ENCODE results near the gene PRH1. TPM values are rescaled to one million over a fixed set of nuclear protein-coding genes. Genes with fewer than 3 reads are reported as not detected.

The PRH1 gene
- total RNA-seq, 1 experiment from 2014 or later: 5.9 TPM

DNA sequence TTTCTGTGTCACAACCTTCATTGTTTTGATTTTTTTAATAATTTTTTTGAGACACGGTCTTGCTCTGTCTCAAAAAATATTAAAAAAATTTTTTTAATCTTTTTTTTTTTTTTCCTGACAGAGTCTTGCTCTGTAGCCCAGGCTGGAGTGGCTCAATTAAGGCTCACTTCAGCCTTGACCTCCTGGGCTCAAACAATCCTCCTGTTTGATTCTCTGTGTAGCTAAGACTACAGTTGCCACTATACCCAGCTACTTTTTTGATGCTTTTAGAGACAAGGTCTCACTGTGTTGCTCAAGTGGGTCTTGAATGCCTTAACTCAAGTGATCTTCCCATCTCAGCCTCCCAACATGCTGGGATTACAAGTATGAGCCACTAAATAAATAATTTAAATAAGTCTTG lies 35.8 kb upstream of the PRH1 start (continued):
- TF ChIP-seq CEBPB (IDR thresholded peaks at IDR 0.05; ENCODE audit: low read depth) (no peak), FOSL1 (IDR thresholded peaks at IDR 0.05; ENCODE audit: low read depth) (no peak), TCF7L2 (IDR thresholded peaks at IDR 0.05; ENCODE audit: borderline replicate concordance, extremely low read depth, insufficient read depth, insufficient read length) (no peak), ZFX (IDR thresholded peaks at IDR 0.05) (no peak), POLR2A (IDR thresholded peaks at IDR 0.05; ENCODE audit: borderline replicate concordance, extremely low read depth, insufficient read depth, insufficient read length) (no peak)

DNA sequence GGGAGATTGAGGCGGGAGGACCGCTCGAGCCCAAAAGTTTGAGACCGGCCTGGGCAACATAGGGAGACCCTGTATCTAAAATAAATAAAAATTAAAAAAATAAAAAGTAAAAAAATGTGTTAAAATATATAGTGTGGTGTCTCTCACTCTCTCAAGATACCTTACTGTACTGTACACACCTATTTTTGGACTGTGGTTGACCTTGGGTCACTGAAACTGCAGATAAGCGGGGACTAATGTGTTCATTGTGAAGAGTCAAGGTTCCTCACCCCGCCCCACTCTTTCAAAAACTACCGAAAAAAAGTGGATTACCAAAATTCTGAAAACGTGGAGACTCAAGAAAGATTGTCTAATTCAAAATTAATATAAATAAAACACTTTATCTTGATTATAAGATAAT lies 26.3 kb upstream of the PRH1 start:
- Histone ChIP-seq H3K9me3 (ENCODE audit: control insufficient read depth in 1 of 2, insufficient read depth in 1 of 2, low read depth in 1 of 2, low read length in 2 of 2) (no peaks in the 10 kb centered on the region), H3K27ac (ENCODE audit: low read depth, low read length) (no peak overlapping the region), H4K20me1 (ENCODE audit: insufficient read depth) (no peaks in the 10 kb centered on the region), H3K9ac (ENCODE audit: low read length) (no peak overlapping the region), H3K4me2 (ENCODE audit: low read length) (no peak overlapping the region), H3K4me1 (ENCODE audit: control insufficient read depth in 1 of 2, insufficient read depth in 2 of 2, low read length in 2 of 2) (no peaks in the 10 kb centered on the region), H3K27me3 (ENCODE audit: insufficient read depth, low read length) (no peaks in the 10 kb centered on the region), H2AFZ (ENCODE audit: low read depth, low read length, poor library complexity, severe bottlenecking) (no peak overlapping the region), H3K79me2 (ENCODE audit: insufficient read depth, low read length) (no peaks in the 10 kb centered on the region), H3K36me3 (ENCODE audit: control insufficient read depth in 1 of 2, insufficient read depth in 2 of 2, low read length in 2 of 2) (no peaks in the 10 kb centered on the region), H3K4me3 (replicated peaks in 1 of 2; ENCODE audit: low read depth in 1 of 2, low read length in 2 of 2) (no peak overlapping the region), H3K9me2 (ENCODE audit: insufficient read depth) (no peaks in the 10 kb centered on the region)
- ATAC-seq (no peak), DNase-seq (ENCODE audit: low read depth, low spot score) (no peak)
- TF ChIP-seq CEBPB (IDR thresholded peaks at IDR 0.05; ENCODE audit: low read depth) (no peak), ATF3 (IDR thresholded peaks at IDR 0.05) (no peak), ZNF274 (IDR thresholded peaks at IDR 0.05; ENCODE audit: low read depth, low read length) (no peak), MAX (IDR thresholded peaks at IDR 0.05) (no peak), POLR2A (IDR thresholded peaks at IDR 0.05; ENCODE audit: borderline replicate concordance, extremely low read depth, insufficient read depth, insufficient read length) (no peak), EZH2 (IDR thresholded peaks at IDR 0.05) (no peak), CBX3 (IDR thresholded peaks at IDR 0.05; ENCODE audit: low read depth) (no peak), EGR1 (IDR thresholded peaks at IDR 0.05; ENCODE audit: low read depth) (no peak), SIN3A (IDR thresholded peaks at IDR 0.05; ENCODE audit: low read depth) (no peak), YY1 (IDR thresholded peaks at IDR 0.05; ENCODE audit: extremely low read depth, insufficient replicate concordance, low read depth, low read length) (no peak), FOSL1 (IDR thresholded peaks at IDR 0.05; ENCODE audit: low read depth) (no peak)
- TF ChIP-seq, protein P1, sequence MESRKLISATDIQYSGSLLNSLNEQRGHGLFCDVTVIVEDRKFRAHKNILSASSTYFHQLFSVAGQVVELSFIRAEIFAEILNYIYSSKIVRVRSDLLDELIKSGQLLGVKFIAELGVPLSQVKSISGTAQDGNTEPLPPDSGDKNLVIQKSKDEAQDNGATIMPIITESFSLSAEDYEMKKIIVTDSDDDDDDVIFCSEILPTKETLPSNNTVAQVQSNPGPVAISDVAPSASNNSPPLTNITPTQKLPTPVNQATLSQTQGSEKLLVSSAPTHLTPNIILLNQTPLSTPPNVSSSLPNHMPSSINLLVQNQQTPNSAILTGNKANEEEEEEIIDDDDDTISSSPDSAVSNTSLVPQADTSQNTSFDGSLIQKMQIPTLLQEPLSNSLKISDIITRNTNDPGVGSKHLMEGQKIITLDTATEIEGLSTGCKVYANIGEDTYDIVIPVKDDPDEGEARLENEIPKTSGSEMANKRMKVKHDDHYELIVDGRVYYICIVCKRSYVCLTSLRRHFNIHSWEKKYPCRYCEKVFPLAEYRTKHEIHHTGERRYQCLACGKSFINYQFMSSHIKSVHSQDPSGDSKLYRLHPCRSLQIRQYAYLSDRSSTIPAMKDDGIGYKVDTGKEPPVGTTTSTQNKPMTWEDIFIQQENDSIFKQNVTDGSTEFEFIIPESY (IDR thresholded peaks at IDR 0.05; ENCODE audit: extremely low read depth, insufficient replicate concordance, low read length): no peak
- ChIA-PET POLR2A (no interaction called here), CTCF (no interaction called here), RAD21 (ENCODE audit: low non-redundant PET in 1 of 2, low total read pairs in 2 of 2, uncharacterized antibody in 2 of 2, unreplicated experiment in 2 of 2) (no interaction called here)
- BruUV-seq (replicated peaks): no TSS peak
- intact Hi-C loops (cut with micrococcal nuclease): no loop called here

Measured in HCT116 (cell line).